Measurements from ENCODE around the gene TIMP4. TPM values are rescaled to one million over a fixed set of nuclear protein-coding genes. Genes with fewer than 3 reads are reported as not detected.

TIMP4 gene
- total RNA-seq, 5 donors from 2014 or later (not counting 1 experiment from before 2014, with no cell fraction given), result not detected

- Mint-ChIP-seq H3K36me3 (no peaks in the 10 kb centered on the region), H3K27ac (no peak overlapping the region), H3K4me1 (peaks cover 0 to 2% (median 0%) of the 10 kb centered on the region in 3 donors), H3K9me3 (no peaks in the 10 kb centered on the region), H3K27me3 (peaks cover 6 to 18% of the 10 kb centered on the region in 2 donors), H3K4me3 (no peak overlapping the region)
- no CpG with 5 or more reads among the region's 2 CpGs for WGBS (ENCODE audit: insufficient coverage)
- ChIA-PET POLR2A (no interaction called here), CTCF (no interaction called here)
- Histone ChIP-seq H3K4me3 (ENCODE audit: control insufficient read depth in 1 of 2, extremely low read depth in 1 of 2, low read length in 1 of 2) (no peak overlapping the region), H3K36me3 (ENCODE audit: control insufficient read depth in 2 of 2, extremely low read depth in 1 of 2, insufficient read depth in 1 of 2, low read length in 1 of 2) (no peaks in the 10 kb centered on the region), H3K27me3 (replicated peaks in 1 of 2; ENCODE audit: control insufficient read depth in 2 of 2, extremely low read depth in 1 of 2, insufficient read depth in 2 of 2, low read length in 1 of 2) (peaks cover 0 to 21% of the 10 kb centered on the region in 2 experiments), H3K4me1 (ENCODE audit: control insufficient read depth in 1 of 2, extremely low read depth in 1 of 2, insufficient read depth in 2 of 2, low read length in 2 of 2) (peaks cover 2 to 6% of the 10 kb centered on the region in 2 experiments), H3K9me3 (no peaks in the 10 kb centered on the region), H3K27ac (ENCODE audit: low read length) (no peak overlapping the region)
- no peak for ATAC-seq (replicated peaks in 1 of 4)
- no peak for DNase-seq
Observed at GRCh38 chr3:12155828-12156227, 2.9 kb downstream of the TIMP4 start.

GRCh38 chr3:12155264-12155663 is 3.4 kb downstream of the TIMP4 start:
- Histone ChIP-seq H3K9me3 (no peaks in the 10 kb centered on the region), H3K4me3 (ENCODE audit: control insufficient read depth in 1 of 2, extremely low read depth in 1 of 2, low read length in 1 of 2) (no peak overlapping the region), H3K36me3 (ENCODE audit: control insufficient read depth in 2 of 2, extremely low read depth in 1 of 2, insufficient read depth in 1 of 2, low read length in 1 of 2) (no peaks in the 10 kb centered on the region), H3K4me1 (ENCODE audit: control insufficient read depth in 1 of 2, extremely low read depth in 1 of 2, insufficient read depth in 2 of 2, low read length in 2 of 2) (peaks cover 2 to 6% of the 10 kb centered on the region in 2 experiments), H3K27ac (ENCODE audit: low read length) (no peak overlapping the region), H3K27me3 (replicated peaks in 1 of 2; ENCODE audit: control insufficient read depth in 2 of 2, extremely low read depth in 1 of 2, insufficient read depth in 2 of 2, low read length in 1 of 2) (peaks cover 0 to 21% of the 10 kb centered on the region in 2 experiments)
- Mint-ChIP-seq H3K4me1 (peaks cover 0 to 2% (median 0%) of the 10 kb centered on the region in 3 donors), H3K36me3 (no peaks in the 10 kb centered on the region), H3K27me3 (peaks cover 6 to 18% of the 10 kb centered on the region in 2 donors), H3K4me3 (no peak overlapping the region), H3K27ac (no peak overlapping the region), H3K9me3 (no peaks in the 10 kb centered on the region)
- DNase-seq (no peak), ATAC-seq (replicated peaks in 1 of 4) (no peak)
- CTCF ChIA-PET, result no interaction called here
- POLR2A ChIA-PET, result no interaction called here

- Mint-ChIP-seq H3K4me3 (no peak overlapping the region), H3K9me3 (no peaks in the 10 kb centered on the region), H3K27me3 (peaks cover 6 to 17% of the 10 kb centered on the region in 2 donors), H3K27ac (no peak overlapping the region), H3K4me1 (peaks cover 0 to 2% (median 0%) of the 10 kb centered on the region in 3 donors), H3K36me3 (no peaks in the 10 kb centered on the region)
- POLR2A ChIA-PET, result no interaction called here
- Histone ChIP-seq H3K36me3 (ENCODE audit: control insufficient read depth in 2 of 2, extremely low read depth in 1 of 2, insufficient read depth in 1 of 2, low read length in 1 of 2) (no peaks in the 10 kb centered on the region), H3K4me1 (ENCODE audit: control insufficient read depth in 1 of 2, extremely low read depth in 1 of 2, insufficient read depth in 2 of 2, low read length in 2 of 2) (peaks cover 2 to 6% of the 10 kb centered on the region in 2 experiments), H3K9me3 (no peaks in the 10 kb centered on the region), H3K27me3 (replicated peaks in 1 of 2; ENCODE audit: control insufficient read depth in 2 of 2, extremely low read depth in 1 of 2, insufficient read depth in 2 of 2, low read length in 1 of 2) (peaks cover 0 to 20% of the 10 kb centered on the region in 2 experiments), H3K27ac (ENCODE audit: low read length) (no peak overlapping the region), H3K4me3 (ENCODE audit: control insufficient read depth in 1 of 2, extremely low read depth in 1 of 2, low read length in 1 of 2) (no peak overlapping the region)
- ATAC-seq (replicated peaks in 1 of 4), result no peak
- CTCF ChIA-PET, result no interaction called here
- DNase-seq, result no peak
- 50% methylated on average over 1 of the region's 1 CpG for WGBS (ENCODE audit: insufficient coverage)
Observed at GRCh38 chr3:12154151-12154550, 4.6 kb downstream of the TIMP4 start.

- ChIA-PET CTCF (interaction anchor here (0.5 to 1.0 kb wide), 2 partner anchors 330 to 702 kb away, joined by 3 read pairs; no protein-coding TSS in a partner anchor), POLR2A (no interaction called here)
- H3K4me3 ChIP-seq (ENCODE audit: control insufficient read depth in 1 of 2, extremely low read depth in 1 of 2, low read length in 1 of 2), result no peak overlapping the region
- peaks cover 0 to under 1% of the 10 kb centered on the region in 2 experiments for H3K4me1 ChIP-seq (ENCODE audit: control insufficient read depth in 1 of 2, extremely low read depth in 1 of 2, insufficient read depth in 2 of 2, low read length in 2 of 2)
- no peaks in the 10 kb centered on the region for H3K36me3 Mint-ChIP-seq
- no peaks in the 10 kb centered on the region for H3K4me1 Mint-ChIP-seq
- no CpG with 5 or more reads among the region's 2 CpGs for whole genome bisulfite sequencing (ENCODE audit: insufficient coverage)
- peaks cover 0 to 18% of the 10 kb centered on the region in 2 experiments for H3K27me3 ChIP-seq (replicated peaks in 1 of 2; ENCODE audit: control insufficient read depth in 2 of 2, extremely low read depth in 1 of 2, insufficient read depth in 2 of 2, low read length in 1 of 2)
- H3K9me3 Mint-ChIP-seq, result no peaks in the 10 kb centered on the region
- no peak for DNase-seq
- H3K4me3 Mint-ChIP-seq, result no peak overlapping the region
- ATAC-seq (replicated peaks in 1 of 4), result no peak
- H3K36me3 ChIP-seq (ENCODE audit: control insufficient read depth in 2 of 2, extremely low read depth in 1 of 2, insufficient read depth in 1 of 2, low read length in 1 of 2), result no peaks in the 10 kb centered on the region
- H3K27me3 Mint-ChIP-seq, result peaks cover 0 to 4% of the 10 kb centered on the region in 2 donors
- no peak overlapping the region for H3K27ac ChIP-seq (ENCODE audit: low read length)
- H3K9me3 ChIP-seq, result no peaks in the 10 kb centered on the region
- H3K27ac Mint-ChIP-seq, result no peak overlapping the region
Observed at GRCh38 chr3:12150112-12150511, 8.6 kb downstream of the TIMP4 start.

GRCh38 chr3:12149029-12149428 is 9.7 kb downstream of the TIMP4 start:
- DNase-seq, result no peak
- Histone ChIP-seq H3K27ac (ENCODE audit: low read length) (no peak overlapping the region), H3K4me3 (ENCODE audit: control insufficient read depth in 1 of 2, extremely low read depth in 1 of 2, low read length in 1 of 2) (no peak overlapping the region), H3K4me1 (ENCODE audit: control insufficient read depth in 1 of 2, extremely low read depth in 1 of 2, insufficient read depth in 2 of 2, low read length in 2 of 2) (no peaks in the 10 kb centered on the region), H3K36me3 (ENCODE audit: control insufficient read depth in 2 of 2, extremely low read depth in 1 of 2, insufficient read depth in 1 of 2, low read length in 1 of 2) (no peaks in the 10 kb centered on the region), H3K9me3 (no peaks in the 10 kb centered on the region), H3K27me3 (replicated peaks in 1 of 2; ENCODE audit: control insufficient read depth in 2 of 2, extremely low read depth in 1 of 2, insufficient read depth in 2 of 2, low read length in 1 of 2) (peaks cover 0 to 18% of the 10 kb centered on the region in 2 experiments)
- ChIA-PET POLR2A (no interaction called here), CTCF (no interaction called here)
- Mint-ChIP-seq H3K9me3 (no peaks in the 10 kb centered on the region), H3K4me1 (no peaks in the 10 kb centered on the region), H3K4me3 (no peak overlapping the region), H3K36me3 (no peaks in the 10 kb centered on the region), H3K27ac (no peak overlapping the region), H3K27me3 (peaks cover 0 to 4% of the 10 kb centered on the region in 2 donors)
- ATAC-seq (replicated peaks in 1 of 4), result no peak
- 74% methylated on average over 4 of the region's 4 CpGs for WGBS (ENCODE audit: insufficient coverage)

GRCh38 chr3:12148183-12148940 is 10.3 kb downstream of the TIMP4 start:
- no peaks in the 10 kb centered on the region for H3K9me3 Mint-ChIP-seq
- no peaks in the 10 kb centered on the region for H3K36me3 Mint-ChIP-seq
- no peak for DNase-seq
- no peaks in the 10 kb centered on the region for H3K4me1 Mint-ChIP-seq
- H3K27me3 Mint-ChIP-seq, result peaks cover 0 to 4% of the 10 kb centered on the region in 2 donors
- H3K4me3 ChIP-seq (ENCODE audit: control insufficient read depth in 1 of 2, extremely low read depth in 1 of 2, low read length in 1 of 2), result no peak overlapping the region
- H3K27ac ChIP-seq (ENCODE audit: low read length), result no peak overlapping the region
- no peak for ATAC-seq (replicated peaks in 1 of 4)
- POLR2A ChIA-PET, result no interaction called here
- no peaks in the 10 kb centered on the region for H3K36me3 ChIP-seq (ENCODE audit: control insufficient read depth in 2 of 2, extremely low read depth in 1 of 2, insufficient read depth in 1 of 2, low read length in 1 of 2)
- H3K4me3 Mint-ChIP-seq, result no peak overlapping the region
- CTCF ChIA-PET, result no interaction called here
- no peaks in the 10 kb centered on the region for H3K4me1 ChIP-seq (ENCODE audit: control insufficient read depth in 1 of 2, extremely low read depth in 1 of 2, insufficient read depth in 2 of 2, low read length in 2 of 2)
- peaks cover 0 to 18% of the 10 kb centered on the region in 2 experiments for H3K27me3 ChIP-seq (replicated peaks in 1 of 2; ENCODE audit: control insufficient read depth in 2 of 2, extremely low read depth in 1 of 2, insufficient read depth in 2 of 2, low read length in 1 of 2)
- WGBS (ENCODE audit: insufficient coverage), result 100% methylated on average over 1 of the region's 4 CpGs
- H3K27ac Mint-ChIP-seq, result no peak overlapping the region
- no peaks in the 10 kb centered on the region for H3K9me3 ChIP-seq
